HepG2 (cell line): ENCODE measurements around the gene RER1. TPM values are rescaled to one million over a fixed set of nuclear protein-coding genes. Genes with fewer than 3 reads are reported as not detected.

Source experiments
- KDM5B ChIP-seq: sonication (generic); formaldehyde crosslinking; IDR thresholded peaks from 2 replicates; pipeline ENCODE4 v1.4.0; 2020; ENCODE audit warnings: missing genetic modification reagents, mild to moderate bottlenecking, borderline replicate concordance
- ZNF569 ChIP-seq: sonication (generic); formaldehyde crosslinking; IDR thresholded peaks from 2 replicates; pipeline ENCODE4 v1.5.0; 2020; ENCODE audit warnings: mild to moderate bottlenecking, missing genetic modification reagents, moderate library complexity, borderline replicate concordance
- polyA plus RNA-seq, 8 experiments: library from polyadenylated mRNA; depleted of rRNA in 3 of 8; stranded (reverse) in 7 of 8; unstranded in 1 of 8; fragments of >200 nt; fragmentation: Illumina TruSeq in 4 of 8; extraction: Trizol in 4 of 8; gene quantifications; 2 replicates each; pipeline versions ENCODE4 v1.2.1 to v1.2.3, GENCODE V29; 2011 to 2016; ENCODE audit warnings: low read depth in 4 of 8, missing spikeins in 1 of 8, mixed read lengths in 1 of 8; ENCODE audit not compliant: insufficient read depth in 1 of 8
- total RNA-seq, 5 experiments: library from RNA; depleted of rRNA; stranded (reverse); fragments of >200 nt; fragmentation: Illumina TruSeq; extraction: Trizol; gene quantifications; 2 replicates each; pipeline ENCODE4 v1.2.3, GENCODE V29; 2016; ENCODE audit warnings: low read depth in 1 of 5
- TF ChIP-seq, protein P1 (sequence below): sonication (generic); formaldehyde crosslinking; IDR thresholded peaks from 2 replicates; pipeline ENCODE4 v1.5.0; 2020; ENCODE audit warnings: missing genetic modification reagents
- TF ChIP-seq, protein P2 (sequence below), 2 experiments: sonication (generic) in 1 of 2; formaldehyde crosslinking in 1 of 2; IDR thresholded peaks; 2 replicates each; pipeline versions ENCODE4 v1.4.0 to v1.6.1; 2016 to 2020; ENCODE audit warnings: borderline replicate concordance in 1 of 2, low read depth in 1 of 2, mild to moderate bottlenecking in 1 of 2, missing genetic modification reagents in 1 of 2
- TF ChIP-seq, protein P3 (sequence below), 2 experiments: fragments of 450-650 bp in 1 of 2; sonication (generic) in 1 of 2; formaldehyde crosslinking in 1 of 2; IDR thresholded peaks; 2 replicates each; pipeline versions ENCODE4 v1.6.1 to v1.8.0; 2016 to 2022; ENCODE audit warnings: antibody characterized with exemption in 1 of 2, mild to moderate bottlenecking in 1 of 2, missing genetic modification reagents in 1 of 2
- TF ChIP-seq, protein P4 (sequence below): sonication (generic); formaldehyde crosslinking; IDR thresholded peaks from 2 replicates; pipeline ENCODE4 v1.4.0; 2020; ENCODE audit warnings: low read depth, missing genetic modification reagents

Gene RER1
- total and polyA plus RNA-seq, 2 of the 13 experiments (the other 11 are each of a cell fraction or from before 2014, with no cell fraction given), result 128 to 164 TPM

DNA sequence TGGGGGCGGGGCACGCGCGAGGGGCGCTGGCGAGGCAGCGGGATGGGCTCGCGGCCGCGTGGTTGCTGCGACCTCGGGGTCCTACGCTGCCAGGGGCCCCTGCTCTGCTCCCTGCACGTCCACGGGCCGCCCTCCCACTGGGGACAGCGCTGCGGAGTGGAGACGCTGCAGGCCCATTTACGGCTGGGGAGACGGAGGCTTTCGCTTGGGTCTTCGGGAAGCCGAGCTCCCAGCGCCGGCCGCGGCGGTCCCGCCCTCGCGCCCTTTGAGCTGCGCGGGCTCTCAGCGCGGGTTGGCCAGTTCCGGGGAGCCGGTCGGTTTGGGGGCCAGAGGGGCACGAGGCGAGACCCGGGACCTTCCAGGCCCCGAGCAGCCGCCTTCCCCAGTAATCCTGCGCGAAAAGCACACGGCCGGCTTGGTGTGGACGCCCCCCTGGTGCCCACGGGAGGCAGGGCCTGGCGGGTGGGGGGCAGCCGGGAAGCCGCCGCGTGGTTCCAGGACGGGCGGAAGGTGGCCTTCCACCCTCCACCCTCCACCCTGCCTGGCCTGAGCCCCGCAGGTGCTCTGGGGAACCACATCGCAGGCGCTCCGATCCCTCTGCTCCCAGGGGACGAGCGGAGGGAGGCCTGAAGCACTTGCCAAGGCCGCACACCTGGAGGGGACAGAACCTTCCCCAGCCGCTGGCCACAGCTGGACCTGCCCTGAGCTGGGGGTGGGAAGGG, 21.3 kb downstream of the RER1 start (continued):
- TF ChIP-seq, protein P1, sequence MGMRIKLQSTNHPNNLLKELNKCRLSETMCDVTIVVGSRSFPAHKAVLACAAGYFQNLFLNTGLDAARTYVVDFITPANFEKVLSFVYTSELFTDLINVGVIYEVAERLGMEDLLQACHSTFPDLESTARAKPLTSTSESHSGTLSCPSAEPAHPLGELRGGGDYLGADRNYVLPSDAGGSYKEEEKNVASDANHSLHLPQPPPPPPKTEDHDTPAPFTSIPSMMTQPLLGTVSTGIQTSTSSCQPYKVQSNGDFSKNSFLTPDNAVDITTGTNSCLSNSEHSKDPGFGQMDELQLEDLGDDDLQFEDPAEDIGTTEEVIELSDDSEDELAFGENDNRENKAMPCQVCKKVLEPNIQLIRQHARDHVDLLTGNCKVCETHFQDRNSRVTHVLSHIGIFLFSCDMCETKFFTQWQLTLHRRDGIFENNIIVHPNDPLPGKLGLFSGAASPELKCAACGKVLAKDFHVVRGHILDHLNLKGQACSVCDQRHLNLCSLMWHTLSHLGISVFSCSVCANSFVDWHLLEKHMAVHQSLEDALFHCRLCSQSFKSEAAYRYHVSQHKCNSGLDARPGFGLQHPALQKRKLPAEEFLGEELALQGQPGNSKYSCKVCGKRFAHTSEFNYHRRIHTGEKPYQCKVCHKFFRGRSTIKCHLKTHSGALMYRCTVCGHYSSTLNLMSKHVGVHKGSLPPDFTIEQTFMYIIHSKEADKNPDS, result 0 out of 2 replicates have a peak, but pooled peaks have one; percentile 58
- TF ChIP-seq, protein P2, sequence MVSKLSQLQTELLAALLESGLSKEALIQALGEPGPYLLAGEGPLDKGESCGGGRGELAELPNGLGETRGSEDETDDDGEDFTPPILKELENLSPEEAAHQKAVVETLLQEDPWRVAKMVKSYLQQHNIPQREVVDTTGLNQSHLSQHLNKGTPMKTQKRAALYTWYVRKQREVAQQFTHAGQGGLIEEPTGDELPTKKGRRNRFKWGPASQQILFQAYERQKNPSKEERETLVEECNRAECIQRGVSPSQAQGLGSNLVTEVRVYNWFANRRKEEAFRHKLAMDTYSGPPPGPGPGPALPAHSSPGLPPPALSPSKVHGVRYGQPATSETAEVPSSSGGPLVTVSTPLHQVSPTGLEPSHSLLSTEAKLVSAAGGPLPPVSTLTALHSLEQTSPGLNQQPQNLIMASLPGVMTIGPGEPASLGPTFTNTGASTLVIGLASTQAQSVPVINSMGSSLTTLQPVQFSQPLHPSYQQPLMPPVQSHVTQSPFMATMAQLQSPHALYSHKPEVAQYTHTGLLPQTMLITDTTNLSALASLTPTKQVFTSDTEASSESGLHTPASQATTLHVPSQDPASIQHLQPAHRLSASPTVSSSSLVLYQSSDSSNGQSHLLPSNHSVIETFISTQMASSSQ (IDR thresholded peaks at IDR 0.05; ENCODE audit: low read depth), result no peak
- TF ChIP-seq, protein P2 (CRISPR knock-in tag; IDR thresholded peaks at IDR 0.05; ENCODE audit: borderline replicate concordance), result no peak
- TF ChIP-seq, protein P3, sequence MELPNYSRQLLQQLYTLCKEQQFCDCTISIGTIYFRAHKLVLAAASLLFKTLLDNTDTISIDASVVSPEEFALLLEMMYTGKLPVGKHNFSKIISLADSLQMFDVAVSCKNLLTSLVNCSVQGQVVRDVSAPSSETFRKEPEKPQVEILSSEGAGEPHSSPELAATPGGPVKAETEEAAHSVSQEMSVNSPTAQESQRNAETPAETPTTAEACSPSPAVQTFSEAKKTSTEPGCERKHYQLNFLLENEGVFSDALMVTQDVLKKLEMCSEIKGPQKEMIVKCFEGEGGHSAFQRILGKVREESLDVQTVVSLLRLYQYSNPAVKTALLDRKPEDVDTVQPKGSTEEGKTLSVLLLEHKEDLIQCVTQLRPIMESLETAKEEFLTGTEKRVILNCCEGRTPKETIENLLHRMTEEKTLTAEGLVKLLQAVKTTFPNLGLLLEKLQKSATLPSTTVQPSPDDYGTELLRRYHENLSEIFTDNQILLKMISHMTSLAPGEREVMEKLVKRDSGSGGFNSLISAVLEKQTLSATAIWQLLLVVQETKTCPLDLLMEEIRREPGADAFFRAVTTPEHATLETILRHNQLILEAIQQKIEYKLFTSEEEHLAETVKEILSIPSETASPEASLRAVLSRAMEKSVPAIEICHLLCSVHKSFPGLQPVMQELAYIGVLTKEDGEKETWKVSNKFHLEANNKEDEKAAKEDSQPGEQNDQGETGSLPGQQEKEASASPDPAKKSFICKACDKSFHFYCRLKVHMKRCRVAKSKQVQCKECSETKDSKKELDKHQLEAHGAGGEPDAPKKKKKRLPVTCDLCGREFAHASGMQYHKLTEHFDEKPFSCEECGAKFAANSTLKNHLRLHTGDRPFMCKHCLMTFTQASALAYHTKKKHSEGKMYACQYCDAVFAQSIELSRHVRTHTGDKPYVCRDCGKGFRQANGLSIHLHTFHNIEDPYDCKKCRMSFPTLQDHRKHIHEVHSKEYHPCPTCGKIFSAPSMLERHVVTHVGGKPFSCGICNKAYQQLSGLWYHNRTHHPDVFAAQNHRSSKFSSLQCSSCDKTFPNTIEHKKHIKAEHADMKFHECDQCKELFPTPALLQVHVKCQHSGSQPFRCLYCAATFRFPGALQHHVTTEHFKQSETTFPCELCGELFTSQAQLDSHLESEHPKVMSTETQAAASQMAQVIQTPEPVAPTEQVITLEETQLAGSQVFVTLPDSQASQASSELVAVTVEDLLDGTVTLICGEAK (IDR thresholded peaks at IDR 0.05), result no peak
- TF ChIP-seq, protein P3 (CRISPR knock-in tag; IDR thresholded peaks at IDR 0.05), result no peak
- peak; percentile 76; the same call in 1 of the 2 replicates for TF ChIP-seq KDM5B (CRISPR knock-in tag)
- TF ChIP-seq, protein P4, sequence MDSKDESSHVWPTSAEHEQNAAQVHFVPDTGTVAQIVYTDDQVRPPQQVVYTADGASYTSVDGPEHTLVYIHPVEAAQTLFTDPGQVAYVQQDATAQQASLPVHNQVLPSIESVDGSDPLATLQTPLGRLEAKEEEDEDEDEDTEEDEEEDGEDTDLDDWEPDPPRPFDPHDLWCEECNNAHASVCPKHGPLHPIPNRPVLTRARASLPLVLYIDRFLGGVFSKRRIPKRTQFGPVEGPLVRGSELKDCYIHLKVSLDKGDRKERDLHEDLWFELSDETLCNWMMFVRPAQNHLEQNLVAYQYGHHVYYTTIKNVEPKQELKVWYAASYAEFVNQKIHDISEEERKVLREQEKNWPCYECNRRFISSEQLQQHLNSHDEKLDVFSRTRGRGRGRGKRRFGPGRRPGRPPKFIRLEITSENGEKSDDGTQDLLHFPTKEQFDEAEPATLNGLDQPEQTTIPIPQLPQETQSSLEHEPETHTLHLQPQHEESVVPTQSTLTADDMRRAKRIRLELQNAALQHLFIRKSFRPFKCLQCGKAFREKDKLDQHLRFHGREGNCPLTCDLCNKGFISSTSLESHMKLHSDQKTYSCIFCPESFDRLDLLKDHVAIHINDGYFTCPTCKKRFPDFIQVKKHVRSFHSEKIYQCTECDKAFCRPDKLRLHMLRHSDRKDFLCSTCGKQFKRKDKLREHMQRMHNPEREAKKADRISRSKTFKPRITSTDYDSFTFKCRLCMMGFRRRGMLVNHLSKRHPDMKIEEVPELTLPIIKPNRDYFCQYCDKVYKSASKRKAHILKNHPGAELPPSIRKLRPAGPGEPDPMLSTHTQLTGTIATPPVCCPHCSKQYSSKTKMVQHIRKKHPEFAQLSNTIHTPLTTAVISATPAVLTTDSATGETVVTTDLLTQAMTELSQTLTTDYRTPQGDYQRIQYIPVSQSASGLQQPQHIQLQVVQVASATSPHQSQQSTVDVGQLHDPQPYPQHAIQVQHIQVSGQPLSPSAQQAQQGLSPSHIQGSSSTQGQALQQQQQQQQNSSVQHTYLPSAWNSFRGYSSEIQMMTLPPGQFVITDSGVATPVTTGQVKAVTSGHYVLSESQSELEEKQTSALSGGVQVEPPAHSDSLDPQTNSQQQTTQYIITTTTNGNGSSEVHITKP, result no peak
- no peak for TF ChIP-seq ZNF569 (CRISPR knock-in tag)
